Peyer's patch (tissue), 4 donors: ENCODE measurements around the gene CARD16. TPM values are rescaled to one million over a fixed set of nuclear protein-coding genes. Genes with fewer than 3 reads are reported as not detected.

Source experiments
- DNase-seq, 3 donors: peaks; one replicate each; pipeline ENCODE4 v3.0.0-alpha.2; 2017 to 2019
- H3K27ac ChIP-seq, 4 donors: fragments of 200-600 bp; sonication (generic); one replicate each; pipeline ENCODE4 v1.5.1; 2016 to 2019
- H3K27me3 ChIP-seq, 2 donors: fragments of 200-600 bp; sonication (generic); one replicate each; pipeline ENCODE4 v1.5.1; 2019
- H3K36me3 ChIP-seq, 3 donors: fragments of 200-600 bp; sonication (generic); one replicate each; pipeline ENCODE4 v1.5.1; 2016 to 2019
- H3K4me1 ChIP-seq, 4 donors: fragments of 200-600 bp; sonication (generic); one replicate each; pipeline ENCODE4 v1.5.1; 2016 to 2019
- H3K4me3 ChIP-seq, 4 donors: fragments of 200-600 bp; sonication (generic); 1 replicate in 3 of 4; 2 replicates in 1 of 4; pipeline ENCODE4 v1.5.1; 2016 to 2019; ENCODE audit warnings: mild to moderate bottlenecking in 1 of 4
- H3K9me3 ChIP-seq, 4 donors: fragments of 200-600 bp; sonication (generic); one replicate each; pipeline ENCODE4 v1.5.1; 2016 to 2019; ENCODE audit warnings: mild to moderate bottlenecking in 1 of 4
- POLR2A ChIP-seq, 2 donors: fragments of 450-650 bp; IDR thresholded peaks; one replicate each; pipeline ENCODE4 v1.5.1; 2017; ENCODE audit warnings: antibody characterized with exemption in 2 of 2, mild to moderate bottlenecking in 2 of 2, moderate library complexity in 2 of 2
- total RNA-seq, 4 donors: library from RNA; depleted of rRNA; stranded (reverse); fragments of >200 nt; gene quantifications; one replicate each; pipeline ENCODE4 v1.1.0, GENCODE V29; 2016

The CARD16 gene
- total RNA-seq, 4 donors from 2014 or later: 9.2 to 43.3 (median 24.7) TPM

DNA sequence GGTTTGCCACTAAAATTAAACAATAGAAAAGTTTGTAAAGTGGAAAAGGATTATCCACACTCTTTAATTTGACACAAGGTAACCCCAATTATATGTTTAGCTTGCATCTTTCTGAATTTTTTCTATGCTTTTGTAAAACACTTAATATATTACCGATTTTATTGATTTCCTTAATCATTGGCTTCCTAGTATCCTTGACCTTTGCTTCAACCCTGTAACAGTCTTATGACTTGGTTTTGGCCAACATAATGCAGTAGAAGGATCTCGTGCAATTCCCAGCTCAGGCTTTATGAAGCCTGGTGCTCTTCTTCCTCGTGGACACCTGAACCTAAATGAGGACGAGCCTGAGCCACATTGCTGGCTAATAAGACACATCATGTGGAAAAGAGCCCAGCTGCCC, 53.1 kb downstream of the CARD16 start:
- H3K36me3 ChIP-seq: no peaks in the 10 kb centered on the region
- H3K27me3 ChIP-seq: no peaks in the 10 kb centered on the region
- no peak for TF ChIP-seq POLR2A (IDR thresholded peaks at IDR 0.05)
- H3K27ac ChIP-seq: no peak overlapping the region
- no peaks in the 10 kb centered on the region for H3K4me1 ChIP-seq
- no peak for DNase-seq
- no peaks in the 10 kb centered on the region for H3K9me3 ChIP-seq
- no peak overlapping the region for H3K4me3 ChIP-seq

Other genes with a start within 250 kb of the CARD16 start
- 1 to 10 TPM in 1 of 4 donors, not detected in 3; 1.3 TPM for gene CASP12, start 146.9 kb downstream of the CARD16 start, total RNA-seq
- 100 to 1,000 TPM; 108 to 136 (median 123) TPM for gene CASP4, start 76.8 kb downstream of the CARD16 start, total RNA-seq
- gene CASP5, start 22.2 kb downstream of the CARD16 start, total RNA-seq: 10 to 100 TPM; 10.5 to 27.5 (median 16.9) TPM
- gene CASP1, start 10.2 kb downstream of the CARD16 start, total RNA-seq: 100 to 1,000 TPM in 1 of 4 donors, 10 to 100 TPM in 3; 42.0 to 146 (median 93.6) TPM
- not detected for gene CARD18, start 94.4 kb upstream of the CARD16 start, total RNA-seq